Spleen (tissue), 11 donors: ENCODE data around the gene EBF4. TPM values are rescaled to one million over a fixed set of nuclear protein-coding genes. Genes with fewer than 3 reads are reported as not detected.
A peak's percentile ranks its signal among the peaks of the same experiment; 100 is the strongest.

ENCODE experiments used
- DNase-seq: peaks from one replicate; pipeline ENCODE4 v3.0.0-alpha.2; 2020
- H3K27ac ChIP-seq, 8 donors: fragments of 200-600 bp; sonication (generic) in 7 of 8; 1 replicate in 4 of 8; 2 replicates in 4 of 8; pipeline versions ENCODE4 v1.5.0 to v1.8.0; 2016 to 2021; ENCODE audit warnings: inconsistent platforms in 4 of 8, mild to moderate bottlenecking in 4 of 8, moderate library complexity in 1 of 8
- H3K27me3 ChIP-seq, 7 donors: fragments of 200-600 bp; sonication (generic) in 6 of 7; replicated peaks in 1 of 7; 1 replicate in 4 of 7; 2 replicates in 3 of 7; pipeline versions ENCODE4 v1.5.0 to v1.8.0; 2016 to 2021; ENCODE audit warnings: inconsistent platforms in 3 of 7, mild to moderate bottlenecking in 1 of 7
- H3K36me3 ChIP-seq, 6 donors: fragments of 200-600 bp; sonication (generic) in 5 of 6; 1 replicate in 4 of 6; 2 replicates in 2 of 6; pipeline versions ENCODE4 v1.5.0 to v1.8.0; 2016 to 2021; ENCODE audit warnings: inconsistent platforms in 2 of 6
- H3K4me1 ChIP-seq, 6 donors: fragments of 200-600 bp; sonication (generic) in 5 of 6; 1 replicate in 3 of 6; 2 replicates in 3 of 6; pipeline versions ENCODE4 v1.5.0 to v1.8.0; 2016 to 2021; ENCODE audit warnings: inconsistent platforms in 3 of 6
- H3K4me3 ChIP-seq, 8 donors: fragments of 200-600 bp; sonication (generic) in 7 of 8; 1 replicate in 4 of 8; 2 replicates in 4 of 8; pipeline versions ENCODE4 v1.5.0 to v1.8.0; 2016 to 2021; ENCODE audit warnings: inconsistent platforms in 4 of 8, mild to moderate bottlenecking in 4 of 8, moderate library complexity in 2 of 8
- H3K9me3 ChIP-seq, 8 donors: fragments of 200-600 bp; sonication (generic) in 7 of 8; 1 replicate in 4 of 8; 2 replicates in 4 of 8; pipeline versions ENCODE4 v1.5.0 to v1.8.0; 2016 to 2021; ENCODE audit warnings: inconsistent platforms in 4 of 8
- POLR2A ChIP-seq, 3 donors: fragments of 450-650 bp; IDR thresholded peaks; one replicate each; pipeline ENCODE4 v1.5.1; 2017; ENCODE audit warnings: antibody characterized with exemption in 3 of 3, mild to moderate bottlenecking in 1 of 3
- POLR2AphosphoS5 ChIP-seq, 3 donors: sonication (generic); formaldehyde crosslinking; IDR thresholded peaks; one replicate each; pipeline ENCODE4 v1.5.1; 2017; ENCODE audit warnings: antibody characterized with exemption in 3 of 3
- WGBS, 5 donors: extraction: QIAGEN DNeasy Blood & Tissue Kit in 3 of 5; methylation state at CpG; one replicate each; pipeline versions ENCODE4 v1.1.5 to v1.1.7; 2013 to 2018; 5-methylcytosine and 5-hydroxymethylcytosine counted together
- intact Hi-C: fragments of 100-400 bp; cut with DNase I; formaldehyde crosslinking; loops from one replicate; pipeline ENCODE4 v1.15.0; 2023; ENCODE audit warnings: low total_unique reads
- polyA plus RNA-seq, 3 donors: library from polyadenylated mRNA; stranded (reverse); fragments of 200-250 nt; gene quantifications; one replicate each; pipeline ENCODE4 v1.2.1, GENCODE V29; 2013
- total RNA-seq, 7 donors: library from RNA; depleted of rRNA in 3 of 7; stranded (reverse); fragments of >200 nt in 3 of 7; fragmentation: NEBNext Ultra II Directional in 4 of 7; extraction: Animal tissue kit (Norgen Biotek cat#: 25700) in 4 of 7; gene quantifications; one replicate each; pipeline versions ENCODE4 v1.1.0 to v1.2.1, GENCODE V29; 2016 to 2021
- TF ChIP-seq, protein P1 (sequence below), 11 experiments: fragments of 200-600 bp in 7 of 11; fragments of 450-650 bp in 4 of 11; sonication (generic) in 4 of 11; IDR thresholded peaks in 8 of 11; conservative IDR thresholded peaks in 3 of 11; 1 replicate in 7 of 11; 2 replicates in 4 of 11; pipeline versions ENCODE4 v1.4.0 to v1.8.0; 2016 to 2021; ENCODE audit warnings: antibody characterized with exemption in 11 of 11, inconsistent platforms in 4 of 11, mild to moderate bottlenecking in 1 of 11
- donor health status: healthy with polysubstance abuse.
- donor health status: DM: no; HTN: no; CAD: no; lungs with moderate emphysema.
- donor health status: DM: no; HTN: no; CAD: no.
- donor health status: Bipolar disorder and iron deficiency.
- donor health status: healthy.
- donor health status: DM: no; HTN: no; CAD: no.
- donor health status: DM: yes; HTN: yes; CAD: no.

Gene EBF4
- total and polyA plus RNA-seq, 10 donors, result 2.5 to 19.2 (median 6.4) TPM

DNA sequence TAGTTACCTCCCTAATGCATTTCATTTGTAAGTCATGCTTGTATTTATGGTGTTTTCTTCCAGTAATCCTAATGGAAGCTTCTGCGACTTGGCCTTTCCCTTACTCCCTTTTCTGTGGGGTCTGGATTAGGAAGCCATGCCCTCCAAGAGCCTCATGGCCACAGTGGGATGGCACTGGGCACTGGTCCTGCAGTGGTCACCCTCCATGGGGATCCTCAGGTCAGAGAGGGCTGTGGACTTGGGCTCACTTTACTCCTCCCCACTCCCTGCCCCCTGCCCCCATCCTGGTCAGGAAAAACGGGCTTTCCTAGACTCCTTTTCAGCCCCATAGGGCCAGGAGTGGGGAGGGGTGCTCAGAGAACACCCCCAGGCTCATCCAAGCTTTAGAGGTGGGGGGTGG, 49.9 kb downstream of the EBF4 start:
- Histone ChIP-seq H3K36me3 (no peaks in the 10 kb centered on the region), H3K27ac (peak overlapping the region in 3 of 8 donors; percentile 37 to 71 (median 49)), H3K4me1 (peaks cover 0 to 25% (median 9%) of the 10 kb centered on the region in 6 donors), H3K27me3 (peaks cover 0 to 18% (median 0%) of the 10 kb centered on the region in 7 donors), H3K9me3 (no peaks in the 10 kb centered on the region), H3K4me3 (no peak overlapping the region)
- intact Hi-C loops, result no loop called here
- 67 to 77% (median 75%) methylated on average over 2 of the region's 2 CpGs for WGBS, 5 donors
- DNase-seq, result no peak
- TF ChIP-seq POLR2AphosphoS5 (IDR thresholded peaks at IDR 0.05) (no peak), POLR2A (IDR thresholded peaks at IDR 0.05) (no peak)
- TF ChIP-seq, protein P1, sequence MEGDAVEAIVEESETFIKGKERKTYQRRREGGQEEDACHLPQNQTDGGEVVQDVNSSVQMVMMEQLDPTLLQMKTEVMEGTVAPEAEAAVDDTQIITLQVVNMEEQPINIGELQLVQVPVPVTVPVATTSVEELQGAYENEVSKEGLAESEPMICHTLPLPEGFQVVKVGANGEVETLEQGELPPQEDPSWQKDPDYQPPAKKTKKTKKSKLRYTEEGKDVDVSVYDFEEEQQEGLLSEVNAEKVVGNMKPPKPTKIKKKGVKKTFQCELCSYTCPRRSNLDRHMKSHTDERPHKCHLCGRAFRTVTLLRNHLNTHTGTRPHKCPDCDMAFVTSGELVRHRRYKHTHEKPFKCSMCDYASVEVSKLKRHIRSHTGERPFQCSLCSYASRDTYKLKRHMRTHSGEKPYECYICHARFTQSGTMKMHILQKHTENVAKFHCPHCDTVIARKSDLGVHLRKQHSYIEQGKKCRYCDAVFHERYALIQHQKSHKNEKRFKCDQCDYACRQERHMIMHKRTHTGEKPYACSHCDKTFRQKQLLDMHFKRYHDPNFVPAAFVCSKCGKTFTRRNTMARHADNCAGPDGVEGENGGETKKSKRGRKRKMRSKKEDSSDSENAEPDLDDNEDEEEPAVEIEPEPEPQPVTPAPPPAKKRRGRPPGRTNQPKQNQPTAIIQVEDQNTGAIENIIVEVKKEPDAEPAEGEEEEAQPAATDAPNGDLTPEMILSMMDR (IDR thresholded peaks at IDR 0.05 in 8 of 11, conservative IDR thresholded peaks at IDR 0.05 in 3 of 11), result no peak

DNA sequence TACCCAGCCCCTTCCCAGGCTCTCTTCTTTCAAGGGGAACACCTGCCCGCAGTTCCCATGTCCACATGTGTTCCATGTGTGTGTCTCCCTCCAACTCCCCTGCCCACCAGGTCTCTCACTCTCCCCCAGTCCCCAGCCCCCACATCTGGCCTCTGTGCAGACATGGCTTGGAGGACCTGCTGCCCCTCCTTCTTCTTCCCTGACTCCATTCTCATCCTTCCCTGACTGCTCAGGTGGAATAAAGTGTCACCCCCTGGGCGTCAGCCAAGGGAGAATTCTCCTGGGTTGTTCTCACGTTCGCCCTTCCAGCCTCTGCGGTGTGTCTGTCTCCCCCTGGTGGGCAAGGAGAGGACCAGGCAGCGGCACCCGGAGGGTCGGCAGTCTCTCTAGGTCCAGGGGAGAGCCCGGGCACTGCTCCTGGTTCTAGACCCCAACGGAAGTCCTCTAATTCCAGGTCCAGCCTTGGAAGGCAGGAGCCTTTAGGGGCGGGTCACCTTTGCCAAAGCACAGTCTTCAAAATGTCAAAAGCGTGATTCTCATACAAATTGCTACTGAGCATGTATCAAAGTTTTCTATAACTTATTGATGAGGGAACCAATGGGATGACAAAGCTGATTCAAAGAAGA, 50.5 kb downstream of the EBF4 start:
- TF ChIP-seq, protein P1 (IDR thresholded peaks at IDR 0.05 in 8 of 11, conservative IDR thresholded peaks at IDR 0.05 in 3 of 11), result peak; percentile 58 to 91 (median 85)
- TF ChIP-seq POLR2A (IDR thresholded peaks at IDR 0.05), result no peak
- no peak overlapping the region for H3K4me3 ChIP-seq
- peaks cover 0 to 25% (median 9%) of the 10 kb centered on the region in 6 donors for H3K4me1 ChIP-seq
- intact Hi-C loops, result no loop called here
- peak; percentile 86 for DNase-seq
- peaks cover 0 to 18% (median 0%) of the 10 kb centered on the region in 7 donors for H3K27me3 ChIP-seq
- no peaks in the 10 kb centered on the region for H3K9me3 ChIP-seq
- WGBS, 5 donors, result 10 to 13% (median 11%) methylated on average over 12 of the region's 12 CpGs
- no peaks in the 10 kb centered on the region for H3K36me3 ChIP-seq
- H3K27ac ChIP-seq, result peak overlapping the region in 1 of 8 donors; percentile 71

DNA sequence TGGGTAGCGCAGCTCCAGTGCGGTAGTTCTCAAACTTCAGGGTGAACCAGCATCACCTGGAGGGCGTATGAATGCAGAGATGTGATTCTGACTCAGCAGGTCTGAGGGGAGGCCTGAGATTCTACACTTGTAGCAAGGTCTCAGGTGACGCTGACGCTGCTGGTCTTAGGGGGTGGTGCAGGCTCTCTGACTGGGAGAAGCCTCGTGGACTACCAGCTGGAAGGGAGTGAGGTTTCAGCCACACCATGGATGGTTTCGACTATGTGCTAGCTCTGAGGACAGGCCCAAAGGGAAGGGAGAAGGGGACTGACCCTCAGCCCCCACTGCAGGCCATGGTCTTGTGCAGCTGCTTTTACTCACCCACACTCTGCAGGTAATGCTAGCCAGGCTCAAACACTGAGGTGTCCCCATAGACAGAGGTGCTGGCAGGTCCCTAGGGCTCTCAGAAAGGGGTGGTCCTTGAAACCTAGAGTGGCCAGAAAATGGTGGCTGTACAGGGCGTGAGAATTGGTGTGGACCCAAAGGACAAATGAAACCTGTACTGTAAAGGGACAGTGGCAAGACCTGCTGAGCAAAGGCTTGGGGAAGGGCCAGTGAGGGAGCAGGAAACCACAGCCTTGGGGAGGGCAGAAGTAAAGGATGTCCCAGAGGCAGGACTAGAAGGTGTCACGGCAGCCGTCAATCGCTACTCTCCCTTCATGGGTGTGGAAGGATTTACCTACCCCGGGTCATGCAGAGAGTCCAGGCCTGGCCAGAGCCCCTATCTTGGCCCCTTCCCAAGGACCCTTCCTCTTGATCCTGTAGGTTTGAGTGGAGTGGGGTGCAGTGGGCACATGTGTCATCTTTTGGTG, 52.7 kb downstream of the EBF4 start:
- no peak overlapping the region for H3K27ac ChIP-seq
- intact Hi-C loops, result no loop called here
- H3K27me3 ChIP-seq, result peaks cover 0 to 35% (median 0%) of the 10 kb centered on the region in 7 donors
- H3K4me1 ChIP-seq, result peaks cover 0 to 42% (median 12%) of the 10 kb centered on the region in 6 donors
- no peaks in the 10 kb centered on the region for H3K9me3 ChIP-seq
- DNase-seq, result peak; percentile 57
- no peak overlapping the region for H3K4me3 ChIP-seq
- WGBS, 5 donors, result 70 to 87% (median 72%) methylated on average over 8 to 12 of the region's 12 CpGs
- no peaks in the 10 kb centered on the region for H3K36me3 ChIP-seq
- TF ChIP-seq POLR2A (IDR thresholded peaks at IDR 0.05) (no peak), POLR2AphosphoS5 (IDR thresholded peaks at IDR 0.05) (no peak)
- TF ChIP-seq, protein P1 (IDR thresholded peaks at IDR 0.05 in 8 of 11, conservative IDR thresholded peaks at IDR 0.05 in 3 of 11), result no peak
